Tibial artery (tissue), 4 donors: ENCODE results near the gene RASSF8.

ENCODE experiments used
- DNase-seq, 2 donors: peaks; one replicate each; pipeline ENCODE4 v3.0.0-alpha.2; 2019
- H3K27ac ChIP-seq, 2 donors: fragments of 200-600 bp; sonication (generic) in 1 of 2; 1 replicate in 1 of 2; 2 replicates in 1 of 2; pipeline ENCODE4 v1.5.1; 2018 to 2019; ENCODE audit warnings: mild to moderate bottlenecking in 1 of 2
- H3K27me3 ChIP-seq, 2 donors: fragments of 200-600 bp; sonication (generic) in 1 of 2; one replicate each; pipeline versions ENCODE4 v1.5.1 to v1.6.0; 2016 to 2019
- H3K36me3 ChIP-seq, 3 donors: fragments of 200-600 bp; sonication (generic) in 2 of 3; one replicate each; pipeline ENCODE4 v1.5.1; 2016 to 2019; ENCODE audit warnings: mild to moderate bottlenecking in 2 of 3
- H3K4me1 ChIP-seq, 4 donors: fragments of 200-600 bp; sonication (generic) in 2 of 4; 1 replicate in 3 of 4; 2 replicates in 1 of 4; pipeline ENCODE4 v1.5.1; 2016 to 2019
- H3K4me3 ChIP-seq, 2 donors: fragments of 200-600 bp; sonication (generic) in 1 of 2; 1 replicate in 1 of 2; 2 replicates in 1 of 2; pipeline ENCODE4 v1.5.1; 2018 to 2019; ENCODE audit warnings: mild to moderate bottlenecking in 2 of 2
- H3K9me3 ChIP-seq, 3 donors: fragments of 200-600 bp; sonication (generic) in 1 of 3; one replicate each; pipeline ENCODE4 v1.5.1; 2016 to 2019
- intact Hi-C: fragments of 100-400 bp; cut with DNase I; formaldehyde crosslinking; loops from one replicate; pipeline ENCODE4 v1.15.0; 2023; ENCODE audit warnings: low total_unique reads
- TF ChIP-seq, protein P1 (sequence below), 2 experiments: fragments of 200-600 bp in 1 of 2; fragments of 450-650 bp in 1 of 2; IDR thresholded peaks; one replicate each; pipeline ENCODE4 v1.5.1; 2017 to 2019; ENCODE audit warnings: antibody characterized with exemption in 2 of 2, mild to moderate bottlenecking in 1 of 2, moderate library complexity in 1 of 2

RASSF8 gene

DNA sequence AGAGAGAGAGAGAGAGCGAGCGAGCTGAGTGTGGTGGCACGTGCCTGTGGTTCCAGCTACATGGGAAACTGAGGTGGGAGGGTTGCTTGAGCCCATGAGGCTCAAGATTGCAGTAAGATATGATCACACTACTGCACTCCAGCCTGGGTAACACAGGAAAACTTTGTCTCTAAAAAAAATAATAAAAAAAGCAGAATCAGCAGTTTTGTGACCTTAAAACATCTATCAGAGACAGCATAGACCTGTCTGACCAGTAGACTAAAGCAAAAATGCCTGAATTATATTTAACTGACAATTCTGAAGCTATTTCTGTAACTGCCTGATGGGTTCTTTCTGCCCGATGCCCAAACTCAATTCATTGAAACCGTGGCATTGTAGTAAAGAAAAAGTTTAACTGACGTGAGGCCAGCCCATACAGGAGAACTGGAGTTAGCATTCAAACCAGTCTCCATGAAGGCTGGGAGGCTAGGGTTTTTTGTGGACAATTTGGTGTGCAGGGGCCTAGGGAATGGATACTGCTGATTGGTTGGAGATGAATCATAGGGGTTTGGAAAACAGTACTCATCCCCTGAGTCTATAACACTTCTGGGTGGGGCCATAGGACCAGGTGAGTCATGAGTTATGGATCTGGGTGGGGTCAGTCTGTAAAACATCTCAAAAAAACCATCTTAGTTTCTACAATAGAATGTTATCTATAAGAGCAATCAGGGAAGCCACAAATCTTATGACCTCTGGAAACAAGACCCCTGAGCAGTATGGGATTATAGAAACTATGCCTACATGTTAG, 8.0 kb upstream of the RASSF8 start:
- Histone ChIP-seq H3K27me3 (no peaks in the 10 kb centered on the region), H3K4me3 (no peak overlapping the region), H3K27ac (no peak overlapping the region), H3K4me1 (no peaks in the 10 kb centered on the region), H3K9me3 (no peaks in the 10 kb centered on the region), H3K36me3 (peaks cover 0 to 9% (median 0%) of the 10 kb centered on the region in 3 donors)
- TF ChIP-seq, protein P1, sequence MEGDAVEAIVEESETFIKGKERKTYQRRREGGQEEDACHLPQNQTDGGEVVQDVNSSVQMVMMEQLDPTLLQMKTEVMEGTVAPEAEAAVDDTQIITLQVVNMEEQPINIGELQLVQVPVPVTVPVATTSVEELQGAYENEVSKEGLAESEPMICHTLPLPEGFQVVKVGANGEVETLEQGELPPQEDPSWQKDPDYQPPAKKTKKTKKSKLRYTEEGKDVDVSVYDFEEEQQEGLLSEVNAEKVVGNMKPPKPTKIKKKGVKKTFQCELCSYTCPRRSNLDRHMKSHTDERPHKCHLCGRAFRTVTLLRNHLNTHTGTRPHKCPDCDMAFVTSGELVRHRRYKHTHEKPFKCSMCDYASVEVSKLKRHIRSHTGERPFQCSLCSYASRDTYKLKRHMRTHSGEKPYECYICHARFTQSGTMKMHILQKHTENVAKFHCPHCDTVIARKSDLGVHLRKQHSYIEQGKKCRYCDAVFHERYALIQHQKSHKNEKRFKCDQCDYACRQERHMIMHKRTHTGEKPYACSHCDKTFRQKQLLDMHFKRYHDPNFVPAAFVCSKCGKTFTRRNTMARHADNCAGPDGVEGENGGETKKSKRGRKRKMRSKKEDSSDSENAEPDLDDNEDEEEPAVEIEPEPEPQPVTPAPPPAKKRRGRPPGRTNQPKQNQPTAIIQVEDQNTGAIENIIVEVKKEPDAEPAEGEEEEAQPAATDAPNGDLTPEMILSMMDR (IDR thresholded peaks at IDR 0.05): no peak
- intact Hi-C loops: loop anchor here (10.0 kb wide), 1 partner anchor 174 kb away; the partner anchor contains the start of gene BHLHE41
- no peak for DNase-seq

DNA sequence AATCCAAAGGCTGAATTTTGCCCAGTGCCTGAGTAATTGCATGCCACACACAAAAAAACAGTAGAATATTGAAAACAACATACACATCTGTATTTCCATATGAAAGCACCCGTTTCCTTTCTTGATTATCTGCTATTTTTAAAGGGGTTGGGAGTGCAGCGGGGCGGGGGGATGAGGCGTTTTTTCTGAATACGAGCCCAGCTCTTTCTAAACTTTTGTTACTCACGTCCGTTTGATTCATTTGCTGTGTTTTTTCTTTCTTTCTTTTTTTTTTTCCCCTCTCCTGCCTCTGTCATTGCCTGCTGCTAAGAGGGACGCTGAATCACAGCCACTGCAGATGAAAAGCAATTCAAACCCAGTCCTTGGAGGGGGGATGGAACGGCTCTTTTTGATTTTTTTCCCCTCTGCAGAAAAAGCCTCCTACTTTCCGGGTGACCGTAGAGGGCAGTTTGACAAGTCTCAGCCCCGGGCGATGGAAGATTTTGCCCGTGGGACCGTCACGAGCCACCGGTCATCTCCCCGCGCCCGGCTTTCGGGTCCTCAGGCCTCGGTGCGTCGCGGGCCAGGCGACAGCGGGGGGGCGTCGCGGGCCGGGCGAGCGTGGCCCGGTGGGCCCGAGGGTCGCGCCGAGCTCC, 572 bp upstream of the RASSF8 start:
- no peaks in the 10 kb centered on the region for H3K27me3 ChIP-seq
- peaks cover 0 to 9% (median 0%) of the 10 kb centered on the region in 3 donors for H3K36me3 ChIP-seq
- TF ChIP-seq, protein P1 (IDR thresholded peaks at IDR 0.05): no peak
- peak overlapping the region; percentile 92 to 98 for H3K27ac ChIP-seq
- H3K4me3 ChIP-seq: peak overlapping the region; percentile 92 to 96
- no peaks in the 10 kb centered on the region for H3K9me3 ChIP-seq
- H3K4me1 ChIP-seq: peaks cover 0 to 37% (median 17%) of the 10 kb centered on the region in 4 donors
- intact Hi-C loops: loop anchor here (5.0 to 10.0 kb wide), 2 partner anchors 59 to 167 kb away; partner anchors contain the start of gene BHLHE41
- peak; percentile 29 to 65 for DNase-seq

DNA sequence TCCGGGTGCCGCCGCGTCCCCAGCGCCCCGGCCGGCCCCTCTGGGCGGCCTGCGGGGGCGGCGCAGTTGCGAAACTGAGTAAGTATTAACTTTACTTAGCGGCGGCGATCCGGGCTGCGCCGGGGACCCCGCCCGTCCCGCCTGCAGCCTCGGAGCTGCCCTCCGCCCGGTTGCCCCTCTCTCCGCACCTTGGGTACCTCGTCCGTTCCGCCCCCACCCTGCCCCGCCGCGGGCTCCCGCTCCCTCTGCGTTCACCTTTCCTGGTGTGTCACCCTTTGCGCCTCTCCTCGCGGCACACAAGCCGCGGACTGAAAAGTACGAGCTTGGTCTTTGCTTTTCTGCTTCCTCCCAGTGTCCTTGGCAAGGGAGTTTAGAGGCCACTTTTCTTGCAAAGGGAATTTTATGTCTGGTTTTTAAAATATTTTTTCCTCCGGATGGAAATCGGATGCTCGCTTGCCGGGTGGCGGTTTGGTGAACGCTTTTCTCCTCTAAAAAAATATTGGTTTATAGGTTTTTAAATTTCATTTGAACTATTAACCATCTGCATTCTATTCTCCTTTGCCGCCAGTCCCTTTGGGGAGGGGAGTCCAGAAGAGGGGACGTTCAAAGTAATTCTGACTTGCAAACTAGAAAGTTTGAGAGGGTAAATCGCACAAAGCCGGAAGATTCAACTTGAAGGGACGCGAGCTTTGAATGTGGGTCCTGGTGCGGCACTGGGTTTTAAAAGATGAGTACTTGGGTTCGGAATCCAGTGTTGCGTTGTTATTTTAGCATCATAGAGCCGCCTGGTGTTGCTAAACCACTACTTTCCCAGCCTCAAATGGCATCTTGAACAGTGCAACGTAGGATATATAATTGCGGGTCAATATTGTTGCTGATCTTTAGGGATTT, 834 bp downstream of the RASSF8 start:
- H3K4me1 ChIP-seq: peaks cover 0 to 48% (median 21%) of the 10 kb centered on the region in 4 donors
- intact Hi-C loops: loop anchor here (5.0 to 10.0 kb wide), 2 partner anchors 58 to 165 kb away; partner anchors contain the start of gene BHLHE41

DNA sequence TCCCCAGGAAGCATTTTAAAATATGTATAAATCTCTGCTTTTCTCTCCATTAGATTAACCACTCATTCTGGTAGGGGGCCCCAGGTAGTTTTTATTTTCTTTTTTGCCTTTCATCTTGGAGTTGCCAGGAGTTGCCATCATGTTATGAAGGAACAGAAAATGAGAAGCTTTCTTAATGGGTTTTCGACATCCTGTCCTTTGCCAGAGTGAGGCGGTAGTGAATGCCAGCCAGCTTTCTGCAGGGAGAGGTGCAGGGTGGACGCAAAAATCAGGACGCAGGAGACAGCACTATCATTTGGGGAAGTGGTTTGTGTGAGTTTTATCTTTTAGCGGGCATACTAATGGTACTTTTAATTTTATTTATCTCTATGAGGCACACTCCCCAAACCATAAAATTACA, 1.7 kb downstream of the RASSF8 start:
- intact Hi-C loops: loop anchor here (5.0 kb wide), 1 partner anchor 37 kb away; no protein-coding TSS in a partner anchor
- peaks cover 0 to 3% (median 0%) of the 10 kb centered on the region in 3 donors for H3K36me3 ChIP-seq
- peak overlapping the region; percentile 92 to 98 for H3K27ac ChIP-seq
- DNase-seq: peak in 1 of 2 donors; percentile 51
- H3K4me3 ChIP-seq: peak overlapping the region; percentile 92 to 96
- TF ChIP-seq, protein P1 (IDR thresholded peaks at IDR 0.05): no peak
- H3K9me3 ChIP-seq: no peaks in the 10 kb centered on the region
- H3K27me3 ChIP-seq: no peaks in the 10 kb centered on the region
- peaks cover 0 to 48% (median 21%) of the 10 kb centered on the region in 4 donors for H3K4me1 ChIP-seq

More for the DNA sequence above, 834 bp downstream of the RASSF8 start:
- DNase-seq: peak; percentile 63 to 72
- Histone ChIP-seq H3K36me3 (peaks cover 0 to 9% (median 0%) of the 10 kb centered on the region in 3 donors), H3K27me3 (no peaks in the 10 kb centered on the region), H3K9me3 (no peaks in the 10 kb centered on the region), H3K27ac (peak overlapping the region; percentile 92 to 98), H3K4me3 (peak overlapping the region; percentile 92 to 96)
- TF ChIP-seq, protein P1 (IDR thresholded peaks at IDR 0.05): no peak

DNA sequence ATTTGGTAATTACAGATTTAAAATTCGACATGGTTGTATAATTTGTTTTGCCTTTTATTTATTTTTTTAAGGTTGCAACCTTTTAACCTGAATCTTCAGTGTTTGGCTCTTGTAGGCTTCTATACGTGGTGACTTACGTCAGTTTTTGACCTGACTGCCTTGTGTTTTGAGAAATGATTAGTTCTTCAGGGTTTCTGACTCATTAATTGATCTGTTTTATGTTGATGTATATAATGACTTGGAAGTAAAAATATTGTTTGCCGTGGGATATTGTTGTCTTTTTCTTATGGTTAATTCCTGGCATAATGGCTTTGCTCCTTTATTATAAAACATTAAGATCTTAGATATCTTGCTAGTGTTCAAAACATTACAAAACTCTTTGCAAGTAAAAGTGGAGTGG, 2.5 kb downstream of the RASSF8 start:
- H3K36me3 ChIP-seq: no peaks in the 10 kb centered on the region
- intact Hi-C loops: loop anchor here (5.0 kb wide), 1 partner anchor 36 kb away; no protein-coding TSS in a partner anchor
- H3K27ac ChIP-seq: no peak overlapping the region
- DNase-seq: no peak
- no peak overlapping the region for H3K4me3 ChIP-seq
- no peaks in the 10 kb centered on the region for H3K9me3 ChIP-seq
- no peaks in the 10 kb centered on the region for H3K27me3 ChIP-seq
- TF ChIP-seq, protein P1 (IDR thresholded peaks at IDR 0.05): no peak
- H3K4me1 ChIP-seq: peaks cover 0 to 48% (median 21%) of the 10 kb centered on the region in 4 donors
